ENCODE results near the gene MYO7A. TPM values are rescaled to one million over a fixed set of nuclear protein-coding genes. Genes with fewer than 3 reads are reported as not detected.

Gene MYO7A
- total RNA-seq, 1 donor from 2014 or later, result 21.0 TPM

DNA sequence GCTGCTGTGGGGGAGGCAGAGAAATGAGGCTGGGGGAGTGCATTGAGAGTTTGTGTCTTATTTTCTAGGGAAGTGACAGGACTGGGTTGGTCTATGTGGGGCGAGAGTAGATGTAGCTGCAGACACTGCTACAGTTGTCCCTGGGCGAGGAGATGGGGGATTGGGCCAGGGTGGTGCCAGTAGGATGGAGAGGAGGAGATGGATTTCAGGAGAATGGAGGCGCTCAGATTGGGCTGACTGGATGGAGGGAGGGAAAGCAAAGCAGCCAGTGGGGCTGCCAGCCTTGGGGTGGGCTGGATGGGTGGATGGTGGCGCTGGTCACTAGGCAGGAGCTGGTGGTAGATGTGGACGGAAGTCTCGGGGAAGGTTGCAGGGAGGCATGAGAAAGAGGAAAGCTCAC is 16.1 kb upstream of the MYO7A start:
- no peak for DNase-seq (ENCODE audit: low spot score)

DNA sequence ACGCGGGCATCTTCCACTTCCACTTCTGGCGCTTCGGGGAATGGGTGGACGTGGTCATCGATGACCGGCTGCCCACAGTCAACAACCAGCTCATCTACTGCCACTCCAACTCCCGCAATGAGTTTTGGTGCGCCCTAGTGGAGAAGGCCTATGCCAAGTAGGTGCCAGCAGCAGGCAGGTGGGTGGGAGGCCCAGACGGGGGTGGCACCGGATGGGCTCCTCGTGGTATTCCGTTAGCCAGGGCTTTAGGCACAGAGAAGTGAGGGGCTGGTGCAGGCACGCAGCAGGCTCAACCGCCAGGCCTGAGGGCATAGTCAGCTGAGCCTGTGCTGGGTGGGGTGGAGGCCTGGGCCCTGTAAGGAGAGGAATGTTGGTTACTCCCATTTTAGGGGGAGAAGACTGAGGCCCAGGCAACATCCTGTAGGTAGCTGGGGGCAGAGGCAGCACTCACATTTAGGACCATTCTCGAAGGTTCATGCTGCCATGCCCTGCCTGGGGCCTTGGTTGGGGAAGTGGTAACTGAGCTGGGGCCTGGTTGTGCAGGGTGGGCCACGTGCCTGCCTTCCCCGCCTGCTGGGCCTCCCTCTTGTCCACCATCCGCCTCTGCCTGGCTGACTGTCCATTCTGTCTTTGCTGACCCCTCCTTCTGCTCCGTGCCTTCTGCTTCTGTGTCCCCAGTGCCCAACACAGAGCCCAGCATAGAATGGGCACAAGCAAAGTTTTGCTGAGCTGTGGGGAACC is 15.2 kb upstream of the MYO7A start:
- no peak for DNase-seq (ENCODE audit: low spot score)

DNA sequence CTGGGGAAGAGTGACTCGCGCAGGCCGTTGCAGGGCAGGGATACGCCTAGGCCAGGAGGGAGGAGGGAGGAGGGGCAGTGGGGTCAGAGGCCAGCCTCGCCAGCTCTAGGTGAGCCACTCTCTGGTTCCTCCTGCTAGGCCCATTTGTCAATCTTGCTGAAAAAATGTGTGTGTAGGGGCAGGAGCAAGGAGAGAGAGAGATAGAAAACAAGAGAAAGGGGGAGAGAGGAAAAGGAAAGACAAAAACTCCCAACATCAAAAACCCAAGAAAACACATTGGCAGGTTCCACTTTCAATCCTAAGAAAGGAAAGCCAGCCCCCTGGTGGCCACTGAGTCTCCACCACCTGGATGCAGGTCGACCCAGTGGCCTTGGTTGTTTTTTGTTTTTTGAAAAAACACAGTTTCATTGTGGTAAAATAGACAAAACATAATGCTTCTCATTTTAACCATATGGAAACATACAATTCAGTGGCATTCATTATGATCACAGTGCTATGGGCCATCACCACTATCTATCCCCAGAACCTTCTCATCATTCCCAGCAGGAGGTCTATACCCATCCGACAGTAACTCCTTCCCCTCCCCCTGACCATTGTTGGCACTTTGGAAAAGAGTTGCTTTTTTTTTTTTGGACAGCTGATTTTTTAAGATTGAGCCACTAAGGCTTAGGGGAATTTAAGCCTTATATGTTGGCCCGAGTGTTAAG is 14.5 kb upstream of the MYO7A start:
- DNase-seq (ENCODE audit: low spot score), result no peak

DNA sequence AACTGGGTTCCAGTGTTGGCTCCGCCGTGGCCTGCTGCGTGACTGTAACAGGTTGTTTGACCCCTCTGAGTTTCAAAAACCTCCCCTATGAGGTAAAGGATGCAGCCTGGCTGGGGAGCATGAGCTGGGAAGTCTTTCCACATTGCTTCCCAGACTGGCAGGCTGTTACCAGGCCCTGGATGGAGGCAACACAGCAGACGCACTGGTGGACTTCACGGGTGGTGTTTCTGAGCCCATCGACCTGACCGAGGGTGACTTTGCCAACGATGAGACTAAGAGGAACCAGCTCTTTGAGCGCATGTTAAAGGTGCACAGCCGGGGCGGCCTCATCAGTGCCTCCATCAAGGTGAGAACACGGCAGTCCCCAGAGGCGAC is 14.0 kb upstream of the MYO7A start:
- no peak for DNase-seq (ENCODE audit: low spot score)

DNA sequence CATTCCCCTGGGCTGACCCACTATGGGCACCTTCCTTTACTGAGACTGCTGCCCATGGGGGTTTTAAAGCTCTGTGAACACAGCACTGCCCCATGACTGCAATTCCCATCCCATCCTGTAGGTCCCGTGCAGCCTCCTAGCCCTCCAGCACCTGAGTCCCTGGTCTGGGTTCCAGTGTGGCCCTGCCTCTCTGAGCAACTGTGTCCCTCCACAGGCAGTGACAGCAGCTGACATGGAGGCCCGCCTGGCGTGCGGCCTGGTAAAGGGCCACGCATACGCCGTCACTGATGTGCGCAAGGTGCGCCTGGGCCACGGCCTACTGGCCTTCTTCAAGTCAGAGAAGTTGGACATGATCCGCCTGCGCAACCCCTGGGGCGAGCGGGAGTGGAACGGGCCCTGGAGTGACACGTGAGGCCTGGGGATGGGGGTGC is 12.8 kb upstream of the MYO7A start:
- no peak for DNase-seq (ENCODE audit: low spot score)

DNA sequence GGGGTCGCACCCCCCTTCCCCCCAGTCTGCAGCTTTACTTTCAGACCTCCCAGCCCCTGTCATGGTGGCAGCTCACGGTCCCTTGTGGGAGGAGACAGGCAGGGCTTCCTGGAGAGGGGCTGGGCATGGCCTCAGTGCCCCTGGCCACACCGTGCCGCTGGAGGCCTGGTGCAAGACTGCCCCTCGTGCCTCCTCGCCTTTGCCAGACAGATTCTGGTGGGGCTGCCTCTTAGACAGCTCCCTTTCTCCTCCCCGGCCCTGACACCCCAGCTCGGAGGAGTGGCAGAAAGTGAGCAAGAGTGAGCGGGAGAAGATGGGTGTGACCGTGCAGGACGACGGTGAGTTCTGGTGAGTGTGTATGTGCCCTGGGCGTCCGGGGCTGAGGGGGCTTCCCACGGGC is 12.1 kb upstream of the MYO7A start:
- no peak for DNase-seq (ENCODE audit: low spot score)

DNA sequence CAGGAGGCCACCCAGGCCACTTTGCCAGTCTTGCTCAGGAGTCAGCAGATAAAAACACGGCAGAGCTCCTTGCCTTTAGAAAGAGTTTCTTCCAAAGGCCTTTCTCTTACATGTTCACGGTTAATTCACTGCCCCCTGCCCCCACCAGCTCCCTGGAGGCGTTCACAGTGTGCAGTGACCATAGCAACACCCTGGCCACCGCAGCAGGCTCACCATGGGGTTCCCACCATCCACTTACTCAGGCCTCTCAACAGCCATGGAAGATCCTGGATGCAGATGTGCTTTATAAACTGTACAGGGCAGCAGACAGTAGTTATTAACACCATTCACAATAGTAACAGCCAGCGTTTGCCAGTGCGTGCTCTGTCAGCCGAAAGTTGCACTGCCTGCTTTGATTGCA is 10.6 kb upstream of the MYO7A start:
- no peak for DNase-seq (ENCODE audit: low spot score)

DNA sequence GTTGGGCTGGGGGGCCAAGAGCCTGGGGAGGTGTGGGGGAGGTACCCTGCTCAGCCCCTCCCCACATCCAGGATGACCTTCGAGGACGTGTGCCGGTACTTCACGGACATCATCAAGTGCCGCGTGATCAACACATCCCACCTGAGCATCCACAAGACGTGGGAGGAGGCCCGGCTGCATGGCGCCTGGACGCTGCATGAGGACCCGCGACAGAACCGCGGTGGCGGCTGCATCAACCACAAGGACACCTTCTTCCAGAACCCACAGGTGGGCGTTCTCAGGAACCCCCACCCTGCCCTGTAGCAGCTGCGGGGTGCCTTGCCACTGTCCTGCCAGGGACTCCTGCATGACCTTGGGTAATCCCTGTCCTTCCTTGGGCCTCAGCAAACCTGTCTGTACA is 10.0 kb upstream of the MYO7A start:
- no peak for DNase-seq (ENCODE audit: low spot score)

DNA sequence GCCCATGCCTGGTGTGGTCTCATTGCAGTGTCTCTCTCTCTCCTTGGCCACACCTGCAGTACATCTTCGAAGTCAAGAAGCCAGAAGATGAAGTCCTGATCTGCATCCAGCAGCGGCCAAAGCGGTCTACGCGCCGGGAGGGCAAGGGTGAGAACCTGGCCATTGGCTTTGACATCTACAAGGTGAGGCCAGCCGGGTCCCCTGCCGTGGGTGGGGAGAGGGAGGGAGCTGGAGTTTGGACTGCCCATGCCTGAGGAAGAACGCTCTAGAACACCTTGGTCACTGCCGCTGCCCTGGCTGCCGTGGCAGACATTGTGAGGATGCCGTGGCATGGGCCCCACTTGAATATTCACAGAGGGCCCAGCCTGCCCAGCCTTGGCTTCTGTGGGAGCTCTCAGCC is 9.1 kb upstream of the MYO7A start:
- DNase-seq (ENCODE audit: low spot score), result no peak

DNA sequence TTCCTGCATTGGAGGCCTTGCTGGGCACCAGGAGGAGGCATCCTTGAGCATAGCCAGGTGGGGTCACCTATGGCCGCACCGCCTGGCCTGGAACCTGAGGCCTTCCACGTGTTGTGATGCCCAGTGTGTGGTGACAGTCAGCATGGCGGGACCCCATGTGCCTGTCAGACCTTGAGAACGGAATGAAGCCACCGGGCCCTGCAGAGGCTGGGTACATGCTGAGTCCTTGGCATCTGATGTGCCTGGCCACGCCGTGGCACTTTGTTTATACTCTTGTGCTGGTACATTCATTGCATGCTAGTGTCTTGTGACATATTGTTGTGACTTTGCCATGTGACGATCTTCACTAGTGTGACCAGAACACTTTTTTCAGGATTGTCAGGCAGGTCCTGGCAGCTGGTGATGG is 8.5 kb upstream of the MYO7A start:
- DNase-seq (ENCODE audit: low spot score), result no peak

DNA sequence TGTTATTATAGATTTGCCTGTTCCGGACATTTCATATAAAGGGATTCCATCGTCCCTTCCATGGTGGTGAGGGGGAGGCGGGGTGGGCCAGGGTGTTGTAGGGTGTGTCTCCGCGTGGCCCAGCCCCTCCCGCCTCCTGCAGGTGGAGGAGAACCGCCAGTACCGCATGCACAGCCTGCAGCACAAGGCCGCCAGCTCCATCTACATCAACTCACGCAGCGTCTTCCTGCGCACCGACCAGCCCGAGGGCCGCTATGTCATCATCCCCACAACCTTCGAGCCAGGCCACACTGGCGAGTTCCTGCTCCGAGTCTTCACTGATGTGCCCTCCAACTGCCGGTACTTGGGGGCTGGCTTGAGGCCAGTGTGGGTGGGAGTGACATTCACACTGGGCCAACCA is 7.5 kb upstream of the MYO7A start:
- no peak for DNase-seq (ENCODE audit: low spot score)

DNA sequence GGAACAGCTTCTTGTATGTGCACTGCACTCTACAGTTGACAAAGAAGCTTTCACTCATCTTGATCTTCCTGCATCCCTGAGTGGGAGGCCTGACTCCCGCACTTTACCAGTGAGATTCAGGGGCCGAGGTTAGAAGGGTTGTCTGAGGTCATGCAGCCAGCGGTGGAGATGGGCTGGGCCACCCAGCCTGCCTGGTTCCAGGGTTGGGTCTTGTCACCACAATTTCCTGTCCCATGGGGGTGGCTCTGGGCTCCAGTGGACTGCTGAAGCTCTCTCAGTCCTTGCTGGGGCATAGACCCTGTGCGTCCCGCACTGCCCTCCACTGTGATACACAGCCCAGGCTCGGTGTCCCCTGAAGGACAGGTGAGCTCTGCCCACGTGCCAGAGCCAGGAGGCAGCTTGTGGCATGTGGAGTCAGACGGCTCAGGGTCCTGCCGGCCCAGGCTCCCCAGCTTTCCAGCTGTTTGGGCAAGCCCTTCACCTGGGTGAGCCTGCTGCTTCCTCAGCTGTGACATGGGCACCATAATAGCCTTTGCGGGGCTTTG is 6.9 kb upstream of the MYO7A start:
- no peak for DNase-seq (ENCODE audit: low spot score)

DNA sequence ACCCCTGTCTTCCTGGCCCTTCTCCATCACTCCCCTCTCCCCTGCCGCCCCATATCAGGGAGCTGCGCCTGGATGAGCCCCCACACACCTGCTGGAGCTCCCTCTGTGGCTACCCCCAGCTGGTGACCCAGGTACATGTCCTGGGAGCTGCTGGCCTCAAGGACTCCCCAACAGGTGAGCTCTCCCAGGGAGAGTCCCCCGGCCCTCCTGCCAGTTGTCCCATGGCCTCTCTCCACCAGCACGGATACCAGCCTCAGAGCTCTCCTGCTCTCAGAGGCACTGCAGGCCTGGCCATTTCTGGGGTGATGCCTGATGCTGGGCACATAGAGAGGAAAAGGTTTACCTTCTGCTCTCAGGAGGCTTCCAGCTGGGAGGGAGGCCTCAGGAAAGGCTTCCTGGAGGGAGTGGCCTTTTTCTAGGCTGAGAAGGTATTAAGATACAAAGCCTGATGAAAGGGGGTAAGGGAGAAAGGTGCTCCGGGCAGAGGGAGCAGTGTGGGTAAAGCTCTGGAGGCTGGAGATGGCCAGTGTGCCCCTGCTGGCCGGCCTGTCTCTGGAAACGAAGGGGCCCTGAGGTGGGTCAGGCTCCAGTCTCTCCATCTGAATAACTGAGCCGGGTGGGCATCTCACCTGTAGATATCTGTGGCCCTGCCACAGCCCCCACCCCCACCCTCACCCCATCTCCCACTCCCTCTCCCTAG is 6.0 kb upstream of the MYO7A start:
- no peak for DNase-seq (ENCODE audit: low spot score)

DNA sequence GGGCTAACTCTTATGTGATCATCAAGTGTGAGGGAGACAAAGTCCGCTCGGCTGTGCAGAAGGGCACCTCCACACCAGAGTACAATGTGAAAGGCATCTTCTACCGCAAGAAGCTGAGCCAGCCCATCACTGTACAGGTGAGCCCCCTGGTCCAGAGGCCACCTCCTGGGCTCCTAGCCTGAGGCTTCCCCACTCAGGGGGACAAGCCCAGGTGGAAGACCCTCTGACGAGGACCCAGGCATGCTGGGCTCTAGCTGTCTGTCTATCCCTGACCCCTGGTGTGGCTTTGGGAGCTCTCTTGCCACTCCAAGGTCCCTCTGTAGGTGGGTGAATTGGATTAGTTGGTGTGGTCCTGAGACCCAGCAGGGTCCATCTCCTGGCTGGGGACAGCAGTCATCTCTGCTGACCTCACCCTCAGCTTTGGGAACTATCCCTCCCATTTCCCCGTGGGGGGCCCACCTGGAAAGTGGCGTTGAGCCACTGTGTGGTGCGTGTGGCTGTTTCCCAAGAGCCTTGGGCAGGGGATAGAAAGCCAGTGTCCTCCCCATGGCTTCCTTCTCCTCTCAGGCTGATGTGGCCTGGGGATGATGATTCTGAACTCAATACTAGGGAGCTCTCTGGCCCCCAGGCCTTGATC is 5.4 kb upstream of the MYO7A start:
- no peak for DNase-seq (ENCODE audit: low spot score)

DNA sequence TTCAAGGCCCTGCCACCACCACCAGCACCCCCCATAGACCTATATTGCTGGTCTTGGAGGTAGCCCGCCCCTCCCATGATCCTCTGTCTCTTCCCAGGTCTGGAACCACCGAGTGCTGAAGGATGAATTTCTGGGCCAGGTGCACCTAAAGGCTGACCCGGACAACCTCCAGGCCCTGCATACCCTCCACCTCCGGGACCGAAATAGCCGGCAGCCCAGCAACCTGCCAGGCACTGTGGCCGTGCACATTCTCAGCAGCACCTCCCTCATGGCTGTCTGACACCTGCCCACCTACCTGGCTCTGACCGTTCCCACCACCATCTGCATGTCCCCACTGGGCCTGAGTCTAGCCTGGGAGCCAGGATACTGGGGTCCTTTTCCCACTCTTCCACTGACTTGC is 4.5 kb upstream of the MYO7A start:
- no peak for DNase-seq (ENCODE audit: low spot score)

DNA sequence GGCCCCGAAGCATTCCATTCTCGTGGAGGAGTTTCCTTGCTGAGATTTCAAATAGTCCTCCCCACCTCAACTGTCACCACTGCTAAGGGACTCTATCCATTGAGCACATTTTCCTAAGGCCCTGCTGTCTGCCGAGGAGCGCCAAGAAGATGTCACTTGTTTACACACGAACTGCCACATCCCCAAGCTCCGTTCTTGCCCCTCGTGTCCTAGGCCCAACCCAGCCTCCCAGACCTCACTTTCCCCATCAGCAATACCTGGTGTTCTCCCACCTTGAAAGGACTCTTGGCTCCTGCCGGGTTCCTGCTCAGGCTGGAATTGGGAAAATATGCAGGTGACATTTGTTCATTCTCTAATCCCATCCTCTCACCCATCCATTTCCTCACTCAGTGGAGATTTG is 4.0 kb upstream of the MYO7A start:
- no peak for DNase-seq (ENCODE audit: low spot score)

DNA sequence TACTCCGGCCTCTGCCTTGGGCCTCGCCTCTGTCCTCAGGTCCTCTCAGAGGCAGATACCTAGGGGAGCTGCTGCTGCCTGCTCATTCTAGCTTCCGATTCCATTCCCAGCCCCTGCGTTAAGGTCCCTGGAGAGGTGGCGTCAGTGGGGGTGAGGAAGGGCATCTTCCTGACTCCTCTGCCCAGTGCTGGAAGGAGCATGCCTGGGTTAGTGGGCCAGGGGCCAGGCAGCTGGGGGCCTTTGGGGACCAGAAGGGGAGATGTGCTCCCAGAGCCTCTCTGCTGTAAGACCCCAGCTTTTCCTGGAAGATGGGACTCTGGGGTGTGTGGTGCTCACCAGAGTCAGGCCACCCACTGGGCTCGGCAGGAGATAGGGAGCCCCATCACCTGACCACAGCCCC is 3.6 kb upstream of the MYO7A start:
- DNase-seq (ENCODE audit: low spot score), result no peak

DNA sequence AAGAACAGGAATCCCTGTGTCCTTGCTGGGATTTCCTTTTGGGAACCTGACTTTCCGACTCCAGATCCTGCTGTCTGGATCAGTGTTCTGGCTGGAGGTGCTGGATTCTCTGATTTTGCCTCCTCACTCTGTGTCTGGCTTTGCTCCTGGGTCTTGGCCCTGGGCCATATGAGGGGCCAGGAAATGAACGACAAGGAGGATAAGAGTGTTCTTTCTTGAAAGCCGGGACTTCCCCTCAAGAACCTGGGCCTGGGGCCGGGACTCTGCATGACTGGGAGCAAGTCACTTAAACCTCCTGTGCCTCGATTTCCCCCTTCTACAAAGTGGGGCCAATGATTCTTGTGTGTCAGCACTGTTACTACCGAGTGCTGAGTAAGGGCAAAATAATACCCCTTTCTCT is 2.9 kb upstream of the MYO7A start:
- no peak for DNase-seq (ENCODE audit: low spot score)

DNA sequence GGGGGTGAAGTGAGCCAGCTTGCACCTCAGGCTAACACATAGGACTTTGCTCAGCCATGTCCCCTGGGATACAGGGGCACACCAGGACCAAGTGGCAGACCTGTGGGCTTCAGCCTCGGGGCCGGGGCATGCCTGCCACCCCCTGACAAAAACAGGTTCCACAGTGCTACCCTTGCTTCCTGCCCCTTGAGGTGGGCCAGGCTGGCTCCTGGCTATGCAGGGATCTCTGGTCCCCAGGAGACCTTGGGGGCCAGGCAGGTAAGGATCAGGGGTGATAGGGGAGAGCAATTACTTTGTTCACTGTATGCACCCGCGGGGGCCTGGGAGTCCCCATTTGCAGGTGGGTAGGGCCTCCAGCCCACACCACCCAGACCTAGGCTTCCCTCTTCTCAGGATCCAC is 2.4 kb upstream of the MYO7A start:
- no peak for DNase-seq (ENCODE audit: low spot score)

DNA sequence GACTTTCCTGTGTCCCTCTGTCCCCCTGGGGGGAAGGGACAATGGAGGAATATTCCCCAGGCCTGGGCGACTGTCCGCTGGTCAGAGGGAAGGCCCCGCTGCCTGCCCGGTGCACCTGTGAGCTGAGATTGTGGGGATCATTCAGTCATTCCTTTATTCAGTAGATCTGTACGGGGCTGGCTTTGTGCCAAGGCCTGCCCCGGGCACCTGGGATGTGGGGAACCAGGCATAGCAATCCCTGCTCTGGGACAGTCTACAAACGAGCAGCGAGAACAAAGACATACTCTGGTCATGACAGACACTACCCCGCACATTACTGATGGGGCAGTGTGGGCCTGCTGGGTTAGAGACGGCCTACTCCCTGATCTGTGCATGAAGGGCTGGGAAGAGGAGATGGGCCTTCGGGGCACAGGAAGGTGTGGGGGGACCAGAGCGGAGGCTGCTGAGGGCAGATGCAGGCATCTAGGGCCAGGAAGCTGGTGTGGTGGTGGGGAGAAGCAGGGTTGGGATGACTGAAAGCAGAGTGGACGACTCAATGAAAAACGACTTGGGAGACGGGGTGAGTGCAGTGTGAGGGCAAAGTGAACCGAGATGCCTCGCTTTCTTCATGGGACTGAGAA is 1.8 kb upstream of the MYO7A start:
- no peak for DNase-seq (ENCODE audit: low spot score)

DNA sequence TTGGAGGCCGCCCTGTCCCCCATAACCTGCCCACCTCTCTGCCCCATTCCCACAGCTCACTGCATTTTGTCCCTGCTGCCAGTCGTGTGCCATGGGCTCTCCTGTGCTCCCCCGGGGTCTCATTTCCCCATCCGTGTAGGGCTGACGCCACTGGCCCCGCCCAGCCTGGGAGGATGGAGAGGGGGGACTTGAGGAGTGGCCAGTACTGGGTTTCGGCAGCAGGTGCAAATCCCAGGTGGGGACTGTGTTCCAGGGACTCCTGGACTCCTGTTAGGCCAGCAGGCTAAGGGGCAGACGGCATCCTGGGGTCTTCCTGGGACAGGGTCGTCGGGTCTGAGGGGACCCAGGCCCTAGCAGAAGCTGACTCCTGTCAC is 1.2 kb upstream of the MYO7A start:
- DNase-seq (ENCODE audit: low spot score), result no peak

Measured in mucosa of gallbladder (tissue), 1 donor.